IPS DF 4.7 (cell line): ENCODE results near the gene SNRPD1.
"Not testable (repeated sequence)": the region's sequence is repeated elsewhere in the genome, so short reads cannot be mapped to it uniquely, and the experiment has no call there.

ENCODE experiments used
- DNase-seq: peaks from one replicate; pipeline ENCODE4 v3.0.0-alpha.2; 2013; ENCODE audit warnings: low spot score; ENCODE audit errors: extremely low read depth

Gene SNRPD1

GRCh38 chr18:21612125-21613039, at the start of gene SNRPD1:
Gene SNRPD1 (plus strand): TSS chr18:21612314. CDS start chr18:21612430, 116 bp downstream.
- DNase-seq: peak; percentile 66

- DNase-seq: no peak
These were observed 40.3 kb upstream of the SNRPD1 start for GRCh38 chr18:21571772-21572171.

GRCh38 chr18:21575656-21576055, 36.5 kb upstream of the SNRPD1 start:
- DNase-seq: no peak

- no peak for DNase-seq
These were observed 27.7 kb upstream of the SNRPD1 start for GRCh38 chr18:21584391-21584790.

- not testable (repeated sequence) for DNase-seq
These were observed 19.8 kb upstream of the SNRPD1 start for GRCh38 chr18:21592361-21592760.

- no peak for DNase-seq
These were observed 18.4 kb upstream of the SNRPD1 start for GRCh38 chr18:21593540-21594257.

- no peak for DNase-seq
These were observed 14.5 kb upstream of the SNRPD1 start for GRCh38 chr18:21597620-21598019.

- DNase-seq: no peak
These were observed 13.2 kb upstream of the SNRPD1 start for GRCh38 chr18:21598726-21599584.

- no peak for DNase-seq
These were observed 12.3 kb upstream of the SNRPD1 start for GRCh38 chr18:21599585-21600525.

- DNase-seq: peak; percentile 93
These were observed 11.3 kb upstream of the SNRPD1 start, which contains the start of gene ESCO1 for GRCh38 chr18:21600526-21601410. Gene ESCO1 (minus strand): TSS chr18:21600704. CDS start chr18:21574843, 25,861 bp downstream.

GRCh38 chr18:21602299-21602587, 9.9 kb upstream of the SNRPD1 start:
- no peak for DNase-seq

- no peak for DNase-seq
These were observed 7.4 kb upstream of the SNRPD1 start for GRCh38 chr18:21604671-21605070.

GRCh38 chr18:21605213-21605612, 6.9 kb upstream of the SNRPD1 start:
- DNase-seq: no peak

- not testable (repeated sequence) for DNase-seq
These were observed 551 bp upstream of the SNRPD1 start for GRCh38 chr18:21611401-21612124.

- not testable (repeated sequence) for DNase-seq
These were observed 9.5 kb downstream of the SNRPD1 start for GRCh38 chr18:21621640-21622039.

GRCh38 chr18:21629089-21629832, 17.1 kb downstream of the SNRPD1 start:
- DNase-seq: no peak

GRCh38 chr18:21632393-21632792, 20.3 kb downstream of the SNRPD1 start:
- DNase-seq: no peak

- DNase-seq: no peak
These were observed 22.6 kb downstream of the SNRPD1 start for GRCh38 chr18:21634588-21635199.
